Ishikawa (cell line): Measurements from ENCODE around the gene RSPH3.

Experiments
- CEBPB ChIP-seq: IDR thresholded peaks from 2 replicates; pipeline ENCODE4 v1.6.1; 2012
- CREB1 ChIP-seq: IDR thresholded peaks from 2 replicates; pipeline ENCODE4 v1.6.1; 2012; ENCODE audit warnings: low read depth
- EGR1 ChIP-seq: IDR thresholded peaks from 2 replicates; pipeline ENCODE4 v1.6.1; 2012
- EP300 ChIP-seq: IDR thresholded peaks from 2 replicates; pipeline ENCODE4 v1.6.1; 2012; ENCODE audit warnings: borderline replicate concordance
- FOXM1 ChIP-seq: IDR thresholded peaks from 2 replicates; pipeline ENCODE4 v1.6.1; 2012; ENCODE audit warnings: low read depth, borderline replicate concordance
- NFIC ChIP-seq: IDR thresholded peaks from 2 replicates; pipeline ENCODE4 v1.6.1; 2012
- RAD21 ChIP-seq: IDR thresholded peaks from 2 replicates; pipeline ENCODE4 v1.6.1; 2012; ENCODE audit warnings: low read depth
- TAF1 ChIP-seq: IDR thresholded peaks from 2 replicates; pipeline ENCODE4 v1.6.1; 2012; ENCODE audit warnings: low read depth, mild to moderate bottlenecking
- TCF12 ChIP-seq: IDR thresholded peaks from 2 replicates; pipeline ENCODE4 v1.6.1; 2012; ENCODE audit warnings: low read depth
- TEAD4 ChIP-seq: IDR thresholded peaks from 2 replicates; pipeline ENCODE4 v1.6.1; 2012
- YY1 ChIP-seq: IDR thresholded peaks from 2 replicates; pipeline ENCODE4 v1.6.1; 2012; ENCODE audit warnings: low read depth
- ZBTB7A ChIP-seq: IDR thresholded peaks from 2 replicates; pipeline ENCODE4 v1.6.1; 2012; ENCODE audit warnings: low read depth
- TF ChIP-seq, protein P1 (sequence below): IDR thresholded peaks from 2 replicates; pipeline ENCODE4 v1.6.1; 2012
- TF ChIP-seq, protein P2 (sequence below): IDR thresholded peaks from 2 replicates; pipeline ENCODE4 v1.6.1; 2012; ENCODE audit warnings: low read depth, mild to moderate bottlenecking
- TF ChIP-seq, protein P3 (sequence below): IDR thresholded peaks from 2 replicates; pipeline ENCODE4 v1.6.1; 2012

Gene RSPH3, protein sequence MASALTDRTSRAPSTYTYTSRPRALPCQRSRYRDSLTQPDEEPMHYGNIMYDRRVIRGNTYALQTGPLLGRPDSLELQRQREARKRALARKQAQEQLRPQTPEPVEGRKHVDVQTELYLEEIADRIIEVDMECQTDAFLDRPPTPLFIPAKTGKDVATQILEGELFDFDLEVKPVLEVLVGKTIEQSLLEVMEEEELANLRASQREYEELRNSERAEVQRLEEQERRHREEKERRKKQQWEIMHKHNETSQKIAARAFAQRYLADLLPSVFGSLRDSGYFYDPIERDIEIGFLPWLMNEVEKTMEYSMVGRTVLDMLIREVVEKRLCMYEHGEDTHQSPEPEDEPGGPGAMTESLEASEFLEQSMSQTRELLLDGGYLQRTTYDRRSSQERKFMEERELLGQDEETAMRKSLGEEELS

DNA sequence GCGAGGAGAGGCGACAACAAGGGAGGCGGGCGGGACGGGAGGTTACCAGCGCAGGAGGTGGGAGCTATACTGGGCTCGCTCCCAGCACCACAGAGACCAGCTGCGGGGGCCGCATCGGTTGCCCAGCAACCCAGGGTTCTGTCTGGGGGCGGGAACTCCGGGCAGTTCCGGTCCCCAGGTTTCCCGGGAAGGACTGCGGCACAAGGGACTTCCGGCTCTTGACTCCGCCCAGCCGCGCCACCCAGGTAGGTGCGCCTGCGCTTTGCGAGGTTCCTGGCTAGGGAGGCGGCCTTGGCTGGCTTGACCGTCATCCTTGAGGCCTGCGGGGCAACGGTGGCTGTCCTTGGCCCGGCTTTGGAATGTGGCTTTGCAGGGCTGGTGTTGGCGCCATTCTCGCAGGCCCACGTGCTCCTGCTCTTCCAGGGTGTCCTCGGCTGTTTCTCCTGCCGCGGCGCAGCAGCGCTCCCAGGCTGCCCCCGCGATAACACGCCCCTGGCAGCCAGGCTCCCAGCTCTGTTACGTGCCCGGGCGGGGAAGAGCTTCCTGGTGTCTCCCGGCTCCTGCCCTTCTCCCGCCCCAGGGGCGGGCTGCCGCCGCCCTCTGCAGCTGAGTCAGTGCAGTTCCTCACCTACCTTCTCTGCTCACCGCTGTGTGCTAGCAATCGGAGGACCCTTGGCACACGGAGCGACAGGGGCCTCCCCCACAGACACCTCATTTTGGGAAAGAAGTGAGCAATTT lies at the start of gene RSPH3:
Gene RSPH3 (minus strand): TSS at position 537 of the 738 bp plus-strand sequence. CDS start 652 bp downstream, outside the sequence.
- TF ChIP-seq, protein P1, sequence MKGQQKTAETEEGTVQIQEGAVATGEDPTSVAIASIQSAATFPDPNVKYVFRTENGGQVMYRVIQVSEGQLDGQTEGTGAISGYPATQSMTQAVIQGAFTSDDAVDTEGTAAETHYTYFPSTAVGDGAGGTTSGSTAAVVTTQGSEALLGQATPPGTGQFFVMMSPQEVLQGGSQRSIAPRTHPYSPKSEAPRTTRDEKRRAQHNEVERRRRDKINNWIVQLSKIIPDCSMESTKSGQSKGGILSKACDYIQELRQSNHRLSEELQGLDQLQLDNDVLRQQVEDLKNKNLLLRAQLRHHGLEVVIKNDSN, result peak; percentile 80
- TF ChIP-seq YY1 (peak; percentile 82), CREB1 (0 out of 2 replicates have a peak, but pooled peaks have one; percentile 31), RAD21 (no peak; the same call in 1 of the 2 replicates), TAF1 (peak; percentile 88), FOXM1 (no peak), TEAD4 (peak; percentile 82), EGR1 (peak; percentile 87), TCF12 (peak; percentile 73), EP300 (peak; percentile 58; the same call in 1 of the 2 replicates), CEBPB (no peak), NFIC (peak; percentile 61), ZBTB7A (no peak)
- TF ChIP-seq, protein P2, sequence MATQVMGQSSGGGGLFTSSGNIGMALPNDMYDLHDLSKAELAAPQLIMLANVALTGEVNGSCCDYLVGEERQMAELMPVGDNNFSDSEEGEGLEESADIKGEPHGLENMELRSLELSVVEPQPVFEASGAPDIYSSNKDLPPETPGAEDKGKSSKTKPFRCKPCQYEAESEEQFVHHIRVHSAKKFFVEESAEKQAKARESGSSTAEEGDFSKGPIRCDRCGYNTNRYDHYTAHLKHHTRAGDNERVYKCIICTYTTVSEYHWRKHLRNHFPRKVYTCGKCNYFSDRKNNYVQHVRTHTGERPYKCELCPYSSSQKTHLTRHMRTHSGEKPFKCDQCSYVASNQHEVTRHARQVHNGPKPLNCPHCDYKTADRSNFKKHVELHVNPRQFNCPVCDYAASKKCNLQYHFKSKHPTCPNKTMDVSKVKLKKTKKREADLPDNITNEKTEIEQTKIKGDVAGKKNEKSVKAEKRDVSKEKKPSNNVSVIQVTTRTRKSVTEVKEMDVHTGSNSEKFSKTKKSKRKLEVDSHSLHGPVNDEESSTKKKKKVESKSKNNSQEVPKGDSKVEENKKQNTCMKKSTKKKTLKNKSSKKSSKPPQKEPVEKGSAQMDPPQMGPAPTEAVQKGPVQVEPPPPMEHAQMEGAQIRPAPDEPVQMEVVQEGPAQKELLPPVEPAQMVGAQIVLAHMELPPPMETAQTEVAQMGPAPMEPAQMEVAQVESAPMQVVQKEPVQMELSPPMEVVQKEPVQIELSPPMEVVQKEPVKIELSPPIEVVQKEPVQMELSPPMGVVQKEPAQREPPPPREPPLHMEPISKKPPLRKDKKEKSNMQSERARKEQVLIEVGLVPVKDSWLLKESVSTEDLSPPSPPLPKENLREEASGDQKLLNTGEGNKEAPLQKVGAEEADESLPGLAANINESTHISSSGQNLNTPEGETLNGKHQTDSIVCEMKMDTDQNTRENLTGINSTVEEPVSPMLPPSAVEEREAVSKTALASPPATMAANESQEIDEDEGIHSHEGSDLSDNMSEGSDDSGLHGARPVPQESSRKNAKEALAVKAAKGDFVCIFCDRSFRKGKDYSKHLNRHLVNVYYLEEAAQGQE, result no peak
- TF ChIP-seq, protein P3, sequence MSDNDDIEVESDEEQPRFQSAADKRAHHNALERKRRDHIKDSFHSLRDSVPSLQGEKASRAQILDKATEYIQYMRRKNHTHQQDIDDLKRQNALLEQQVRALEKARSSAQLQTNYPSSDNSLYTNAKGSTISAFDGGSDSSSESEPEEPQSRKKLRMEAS, result peak; percentile 100

DNA sequence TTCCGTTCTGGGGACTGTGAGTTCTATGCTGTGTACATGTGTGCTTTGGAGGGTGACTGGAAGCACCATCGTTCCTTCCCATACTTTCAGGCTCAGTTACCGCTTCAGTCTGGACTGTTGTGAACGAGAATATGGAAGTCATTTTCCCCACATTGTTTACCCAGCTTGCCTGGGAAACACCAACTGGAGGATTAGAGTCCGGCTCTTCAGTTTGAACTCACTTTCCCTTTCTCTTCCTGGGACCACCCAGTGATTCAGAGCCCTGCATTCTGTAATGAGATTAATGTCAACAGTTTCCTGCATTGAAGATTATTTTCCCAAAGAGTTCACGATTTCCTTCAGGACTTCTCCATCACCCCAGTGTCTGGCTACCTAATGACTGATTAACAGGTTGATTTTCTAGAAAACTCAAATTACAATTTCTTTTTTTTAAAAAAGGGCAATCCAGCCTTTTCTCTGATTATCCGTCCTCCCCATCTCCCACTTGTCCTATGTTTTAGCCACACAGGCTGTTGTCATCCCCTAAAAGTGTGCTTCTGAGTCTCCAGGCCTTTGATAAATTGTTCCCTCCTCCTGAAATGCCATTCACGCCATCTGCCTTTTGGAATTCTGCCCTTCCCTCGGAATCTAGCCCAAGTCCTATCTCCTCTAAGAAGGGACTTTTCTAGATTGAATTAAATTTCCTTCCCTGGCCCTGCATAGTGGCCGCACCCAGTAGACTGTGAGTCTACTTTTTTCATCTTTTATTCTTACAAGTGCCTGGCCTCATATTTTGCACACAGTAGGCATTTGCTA lies 48.1 kb upstream of the RSPH3 start:
- TF ChIP-seq CREB1 (no peak), TEAD4 (no peak), EP300 (no peak), NFIC (no peak), RAD21 (no peak)
- TF ChIP-seq, protein P1, result no peak
- TF ChIP-seq, protein P3, result no peak

DNA sequence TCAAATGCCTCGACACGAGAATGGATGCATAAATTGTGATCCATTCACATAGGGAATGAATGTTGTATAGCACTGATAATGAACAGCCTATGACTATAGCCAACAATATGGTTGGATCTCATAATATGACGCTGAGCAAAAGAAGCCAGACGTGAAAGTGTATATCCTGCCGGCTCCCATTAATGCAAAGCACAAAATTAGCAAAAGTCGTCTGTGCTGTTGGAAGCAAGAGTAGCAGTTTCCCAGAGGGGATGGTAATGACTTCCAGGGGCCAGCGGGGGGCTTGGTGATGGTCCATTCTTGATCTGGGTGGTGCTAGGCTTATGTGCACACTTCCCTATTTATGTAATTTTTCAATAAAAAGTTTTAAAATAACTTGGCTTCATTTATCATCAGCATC lies 45.8 kb upstream of the RSPH3 start:
- TF ChIP-seq, protein P2, result no peak

DNA sequence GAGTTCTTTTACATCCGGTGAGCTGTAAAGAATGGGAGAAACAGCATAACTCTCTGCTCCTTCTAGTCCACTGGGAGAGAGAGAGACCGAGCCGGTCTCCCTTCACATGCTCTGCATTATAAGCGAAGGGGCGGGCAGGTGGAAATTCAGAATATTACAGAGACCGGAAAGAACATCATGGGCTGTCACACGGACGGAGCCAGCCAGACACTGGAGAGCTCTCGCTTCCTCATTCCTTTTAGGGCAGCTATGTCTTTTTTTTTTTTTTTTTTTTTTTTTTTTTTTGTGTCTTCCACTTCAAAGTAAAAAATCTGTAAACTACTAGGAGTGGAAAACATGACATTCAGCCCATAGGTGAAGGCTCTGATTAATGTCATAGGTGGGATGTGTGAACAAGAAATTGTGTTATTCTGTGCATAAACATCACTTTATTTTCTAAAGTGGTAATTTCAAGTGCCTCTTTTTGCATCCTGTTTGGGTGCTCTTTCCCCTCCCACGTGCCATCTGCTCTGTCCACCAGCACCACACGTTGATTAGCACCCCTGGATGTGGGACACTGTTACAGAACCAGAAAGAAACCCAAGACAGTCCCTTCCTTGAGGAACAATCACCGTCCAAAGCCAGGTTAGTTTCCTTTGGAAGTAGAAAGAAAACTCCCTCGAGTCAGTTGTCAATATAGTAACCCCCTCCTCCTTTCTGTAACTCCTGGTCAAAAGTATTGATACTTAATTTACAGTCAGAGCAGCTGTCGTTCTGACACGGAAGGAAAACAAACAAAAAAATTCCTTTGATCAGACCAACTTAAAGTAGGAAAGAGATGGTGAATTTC lies 45.1 kb upstream of the RSPH3 start, which contains the start of gene TAGAP:
Gene TAGAP (minus strand): TSS at position 93 of the 829 bp plus-strand sequence. CDS start 845 bp downstream, outside the sequence.
- TF ChIP-seq, protein P2, result no peak; the same call in 1 of the 2 replicates
- TF ChIP-seq TEAD4 (no peak), NFIC (no peak), TAF1 (no peak), CEBPB (no peak), RAD21 (no peak), YY1 (no peak), CREB1 (no peak), TCF12 (no peak), EP300 (no peak), FOXM1 (no peak), EGR1 (no peak), ZBTB7A (no peak)
- TF ChIP-seq, protein P1, result no peak
- TF ChIP-seq, protein P3, result no peak
